ENCODE results near the gene ZNF444. TPM values are rescaled to one million over a fixed set of nuclear protein-coding genes. Genes with fewer than 3 reads are reported as not detected.

Gene ZNF444
- polyA plus RNA-seq, 1 donor (not counting 4 experiments of a cell fraction or from before 2014, with no cell fraction given) = 9.1 TPM

DNA sequence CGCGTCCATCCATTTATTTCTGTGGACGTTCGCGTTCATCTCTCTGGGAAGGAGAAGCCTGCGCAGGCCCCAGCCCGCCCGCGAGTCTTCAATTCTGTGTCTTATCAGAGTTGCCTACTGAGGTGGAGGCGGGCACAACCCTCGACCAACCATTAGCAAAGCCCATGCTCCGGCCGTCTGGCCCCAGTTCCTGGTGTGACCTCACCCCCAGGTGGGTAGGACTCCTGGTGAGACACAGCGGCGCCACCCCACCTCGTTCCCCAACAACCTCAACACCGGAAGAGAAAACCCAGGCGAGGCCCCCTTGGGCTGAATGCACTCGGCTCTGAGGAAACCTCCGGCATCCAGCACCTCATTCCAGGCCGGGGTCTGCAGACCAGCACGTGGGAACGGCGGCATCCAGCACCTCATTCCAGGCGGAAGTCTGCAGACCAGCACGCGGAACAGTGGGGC lies 34.7 kb upstream of the ZNF444 start:
- FAIRE-seq = no peak
- dilution Hi-C loops (cut with MboI; ENCODE audit: extremely low pct_ligation_motif_present, low sequenced_read_pairs) = no loop called here
- no peak for TF ChIP-seq EZH2 (IDR thresholded peaks at IDR 0.05; ENCODE audit: low read length)
- TF ChIP-seq, protein P1, sequence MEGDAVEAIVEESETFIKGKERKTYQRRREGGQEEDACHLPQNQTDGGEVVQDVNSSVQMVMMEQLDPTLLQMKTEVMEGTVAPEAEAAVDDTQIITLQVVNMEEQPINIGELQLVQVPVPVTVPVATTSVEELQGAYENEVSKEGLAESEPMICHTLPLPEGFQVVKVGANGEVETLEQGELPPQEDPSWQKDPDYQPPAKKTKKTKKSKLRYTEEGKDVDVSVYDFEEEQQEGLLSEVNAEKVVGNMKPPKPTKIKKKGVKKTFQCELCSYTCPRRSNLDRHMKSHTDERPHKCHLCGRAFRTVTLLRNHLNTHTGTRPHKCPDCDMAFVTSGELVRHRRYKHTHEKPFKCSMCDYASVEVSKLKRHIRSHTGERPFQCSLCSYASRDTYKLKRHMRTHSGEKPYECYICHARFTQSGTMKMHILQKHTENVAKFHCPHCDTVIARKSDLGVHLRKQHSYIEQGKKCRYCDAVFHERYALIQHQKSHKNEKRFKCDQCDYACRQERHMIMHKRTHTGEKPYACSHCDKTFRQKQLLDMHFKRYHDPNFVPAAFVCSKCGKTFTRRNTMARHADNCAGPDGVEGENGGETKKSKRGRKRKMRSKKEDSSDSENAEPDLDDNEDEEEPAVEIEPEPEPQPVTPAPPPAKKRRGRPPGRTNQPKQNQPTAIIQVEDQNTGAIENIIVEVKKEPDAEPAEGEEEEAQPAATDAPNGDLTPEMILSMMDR (optimal IDR thresholded peaks at IDR 0.05 in 1 of 3, IDR thresholded peaks at IDR 0.05 in 1 of 3, conservative IDR thresholded peaks at IDR 0.05 in 1 of 3; ENCODE audit: extremely low read depth in 1 of 3, insufficient read depth in 2 of 3, low read length in 3 of 3) = no peak

DNA sequence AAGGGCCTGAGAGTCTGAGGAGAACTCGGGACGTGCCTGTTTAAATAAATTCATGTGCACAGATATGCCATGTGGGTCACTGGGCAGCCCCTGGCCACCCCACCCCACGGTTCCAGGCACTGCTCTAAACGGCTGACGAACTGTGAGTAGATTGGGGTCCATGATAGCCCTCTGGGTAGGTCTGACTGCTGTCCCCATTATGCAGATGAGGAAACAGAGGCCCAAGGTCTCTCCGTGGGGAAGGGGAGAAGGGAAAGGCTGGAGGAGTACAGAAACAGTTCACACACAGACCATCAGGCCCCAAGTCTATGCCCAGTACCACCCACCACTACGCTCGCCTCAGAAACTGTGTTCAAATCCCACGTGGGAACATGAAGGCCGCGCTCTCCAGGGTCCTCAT lies 34.1 kb upstream of the ZNF444 start:
- TF ChIP-seq, protein P1 (optimal IDR thresholded peaks at IDR 0.05 in 1 of 3, IDR thresholded peaks at IDR 0.05 in 1 of 3, conservative IDR thresholded peaks at IDR 0.05 in 1 of 3; ENCODE audit: extremely low read depth in 1 of 3, insufficient read depth in 2 of 3, low read length in 3 of 3) = no peak
- no peak for TF ChIP-seq EZH2 (IDR thresholded peaks at IDR 0.05; ENCODE audit: low read length)
- Histone ChIP-seq H3K9me3 (ENCODE audit: control insufficient read depth, low read depth, low read length) (no peaks in the 10 kb centered on the region), H3K9me1 (ENCODE audit: control insufficient read depth, extremely low read depth, insufficient read depth, low read length) (no peaks in the 10 kb centered on the region), H3K27ac (ENCODE audit: control insufficient read depth, insufficient read depth, low read length) (no peak overlapping the region), H3K4me3 (ENCODE audit: control insufficient read depth in 2 of 3, extremely low read depth in 1 of 3, insufficient read depth in 2 of 3, low read depth in 1 of 3, low read length in 3 of 3) (no peak overlapping the region), H3K27me3 (ENCODE audit: control insufficient read depth, extremely low read depth, insufficient read depth, low read length) (no peaks in the 10 kb centered on the region), H3K9ac (ENCODE audit: control insufficient read depth, extremely low read depth, insufficient read depth, low read length) (no peak overlapping the region), H3K79me2 (ENCODE audit: control insufficient read depth, insufficient read depth, low read length) (peaks cover 86% of the 10 kb centered on the region), H4K20me1 (ENCODE audit: control insufficient read depth, extremely low read depth, insufficient read depth, low read length) (peaks cover 30% of the 10 kb centered on the region), H3K4me1 (ENCODE audit: control insufficient read depth, extremely low read depth, insufficient read depth, low read length) (peaks cover 15% of the 10 kb centered on the region), H3K36me3 (ENCODE audit: control insufficient read depth in 2 of 2, extremely low read depth in 1 of 2, insufficient read depth in 2 of 2, low read length in 2 of 2) (peaks cover 12% of the 10 kb centered on the region in 2 experiments), H3K4me2 (ENCODE audit: control insufficient read depth, extremely low read depth, insufficient read depth, low read depth, low read length) (no peak overlapping the region), H2AFZ (ENCODE audit: control insufficient read depth, low read length) (no peak overlapping the region)
- dilution Hi-C loops (cut with MboI; ENCODE audit: extremely low pct_ligation_motif_present, low sequenced_read_pairs) = no loop called here
- FAIRE-seq (no peak), DNase-seq (ENCODE audit: low read depth, low spot score) (no peak)

More for the DNA sequence above, 34.7 kb upstream of the ZNF444 start:
- H3K27me3 ChIP-seq (ENCODE audit: control insufficient read depth, extremely low read depth, insufficient read depth, low read length) = no peaks in the 10 kb centered on the region
- H2AFZ ChIP-seq (ENCODE audit: control insufficient read depth, low read length) = no peak overlapping the region
- H3K4me1 ChIP-seq (ENCODE audit: control insufficient read depth, extremely low read depth, insufficient read depth, low read length) = peaks cover 15% of the 10 kb centered on the region
- H3K27ac ChIP-seq (ENCODE audit: control insufficient read depth, insufficient read depth, low read length) = no peak overlapping the region
- DNase-seq (ENCODE audit: low read depth, low spot score) = no peak
- H3K4me3 ChIP-seq (ENCODE audit: control insufficient read depth in 2 of 3, extremely low read depth in 1 of 3, insufficient read depth in 2 of 3, low read depth in 1 of 3, low read length in 3 of 3) = no peak overlapping the region
- no peak overlapping the region for H3K4me2 ChIP-seq (ENCODE audit: control insufficient read depth, extremely low read depth, insufficient read depth, low read depth, low read length)
- H3K9ac ChIP-seq (ENCODE audit: control insufficient read depth, extremely low read depth, insufficient read depth, low read length) = no peak overlapping the region
- peaks cover 28% of the 10 kb centered on the region for H4K20me1 ChIP-seq (ENCODE audit: control insufficient read depth, extremely low read depth, insufficient read depth, low read length)
- no peaks in the 10 kb centered on the region for H3K9me3 ChIP-seq (ENCODE audit: control insufficient read depth, low read depth, low read length)
- H3K79me2 ChIP-seq (ENCODE audit: control insufficient read depth, insufficient read depth, low read length) = peaks cover 80% of the 10 kb centered on the region
- no peaks in the 10 kb centered on the region for H3K9me1 ChIP-seq (ENCODE audit: control insufficient read depth, extremely low read depth, insufficient read depth, low read length)
- H3K36me3 ChIP-seq (ENCODE audit: control insufficient read depth in 2 of 2, extremely low read depth in 1 of 2, insufficient read depth in 2 of 2, low read length in 2 of 2) = peaks cover 12% of the 10 kb centered on the region in 2 experiments

All from keratinocyte (primary cell).